Endothelial cell (in vitro differentiated cells): ENCODE results near the gene CTNNA3. TPM values are rescaled to one million over a fixed set of nuclear protein-coding genes. Genes with fewer than 3 reads are reported as not detected.

Source experiments
- DNase-seq: peaks from one replicate; pipeline ENCODE4 v3.0.0; 2021; ENCODE audit warnings: low spot score
- H3K27ac Mint-ChIP-seq: one replicate; pipeline ENCODE4 v1.8.0; 2021; ENCODE audit warnings: mixed read lengths, inconsistent platforms; ENCODE audit not compliant: unreplicated experiment
- H3K27me3 Mint-ChIP-seq: one replicate; pipeline ENCODE4 v1.8.0; 2021; ENCODE audit warnings: mild to moderate bottlenecking, moderate library complexity, mixed read lengths, inconsistent platforms; ENCODE audit not compliant: unreplicated experiment
- H3K36me3 Mint-ChIP-seq: one replicate; pipeline ENCODE4 v1.8.0; 2021; ENCODE audit warnings: mild to moderate bottlenecking, low read depth, mixed read lengths, inconsistent platforms; ENCODE audit not compliant: unreplicated experiment
- H3K4me1 Mint-ChIP-seq: one replicate; pipeline ENCODE4 v1.8.0; 2021; ENCODE audit warnings: mild to moderate bottlenecking, mixed read lengths, inconsistent platforms; ENCODE audit not compliant: unreplicated experiment
- H3K4me3 Mint-ChIP-seq: one replicate; pipeline ENCODE4 v1.8.0; 2021; ENCODE audit warnings: mild to moderate bottlenecking, mixed read lengths, inconsistent platforms; ENCODE audit not compliant: unreplicated experiment
- H3K9me3 Mint-ChIP-seq: one replicate; pipeline ENCODE4 v1.8.0; 2021; ENCODE audit warnings: mixed read lengths, inconsistent platforms; ENCODE audit not compliant: unreplicated experiment
- total RNA-seq: library from RNA; stranded (reverse); fragmentation: NEBNext Ultra II Directional; extraction: Animal tissue kit (Norgen Biotek cat#: 25700); gene quantifications from one replicate; pipeline ENCODE4 v1.2.1, GENCODE V29; 2021; ENCODE audit not compliant: unreplicated experiment
- TF ChIP-seq, protein P1 (sequence below): fragments of 200-600 bp; sonication (generic); IDR thresholded peaks from one replicate; pipeline ENCODE4 v1.5.0; 2021; ENCODE audit warnings: antibody characterized with exemption; ENCODE audit not compliant: unreplicated experiment

CTNNA3 gene
- total RNA-seq, 1 donor from 2014 or later = 2.3 TPM

DNA sequence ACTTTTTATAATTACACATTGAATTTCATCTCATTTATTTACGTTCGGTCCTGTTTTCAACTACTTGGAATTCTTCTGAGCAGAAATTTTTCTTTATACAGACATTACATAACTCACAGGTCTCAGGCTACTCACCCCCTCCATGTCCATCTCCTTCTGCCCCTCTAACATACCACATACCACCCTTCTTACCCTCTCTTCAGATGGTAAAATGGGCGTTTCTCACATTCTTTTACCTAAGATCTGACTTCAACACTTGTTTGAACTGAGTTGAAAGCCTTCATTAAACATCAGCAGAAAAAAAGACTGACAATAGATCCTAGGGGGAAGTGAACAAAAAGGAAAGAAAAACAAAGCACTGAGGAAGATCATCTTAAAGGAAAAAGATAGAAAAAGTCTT is 309.7 kb downstream of the CTNNA3 start:
- H3K9me3 Mint-ChIP-seq = no peaks in the 10 kb centered on the region
- no peaks in the 10 kb centered on the region for H3K36me3 Mint-ChIP-seq
- peak overlapping the region; percentile 9 for H3K4me3 Mint-ChIP-seq
- no peaks in the 10 kb centered on the region for H3K27me3 Mint-ChIP-seq
- DNase-seq = no peak
- H3K27ac Mint-ChIP-seq = no peak overlapping the region
- H3K4me1 Mint-ChIP-seq = peaks cover 11% of the 10 kb centered on the region
- TF ChIP-seq, protein P1, sequence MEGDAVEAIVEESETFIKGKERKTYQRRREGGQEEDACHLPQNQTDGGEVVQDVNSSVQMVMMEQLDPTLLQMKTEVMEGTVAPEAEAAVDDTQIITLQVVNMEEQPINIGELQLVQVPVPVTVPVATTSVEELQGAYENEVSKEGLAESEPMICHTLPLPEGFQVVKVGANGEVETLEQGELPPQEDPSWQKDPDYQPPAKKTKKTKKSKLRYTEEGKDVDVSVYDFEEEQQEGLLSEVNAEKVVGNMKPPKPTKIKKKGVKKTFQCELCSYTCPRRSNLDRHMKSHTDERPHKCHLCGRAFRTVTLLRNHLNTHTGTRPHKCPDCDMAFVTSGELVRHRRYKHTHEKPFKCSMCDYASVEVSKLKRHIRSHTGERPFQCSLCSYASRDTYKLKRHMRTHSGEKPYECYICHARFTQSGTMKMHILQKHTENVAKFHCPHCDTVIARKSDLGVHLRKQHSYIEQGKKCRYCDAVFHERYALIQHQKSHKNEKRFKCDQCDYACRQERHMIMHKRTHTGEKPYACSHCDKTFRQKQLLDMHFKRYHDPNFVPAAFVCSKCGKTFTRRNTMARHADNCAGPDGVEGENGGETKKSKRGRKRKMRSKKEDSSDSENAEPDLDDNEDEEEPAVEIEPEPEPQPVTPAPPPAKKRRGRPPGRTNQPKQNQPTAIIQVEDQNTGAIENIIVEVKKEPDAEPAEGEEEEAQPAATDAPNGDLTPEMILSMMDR = no peak

DNA sequence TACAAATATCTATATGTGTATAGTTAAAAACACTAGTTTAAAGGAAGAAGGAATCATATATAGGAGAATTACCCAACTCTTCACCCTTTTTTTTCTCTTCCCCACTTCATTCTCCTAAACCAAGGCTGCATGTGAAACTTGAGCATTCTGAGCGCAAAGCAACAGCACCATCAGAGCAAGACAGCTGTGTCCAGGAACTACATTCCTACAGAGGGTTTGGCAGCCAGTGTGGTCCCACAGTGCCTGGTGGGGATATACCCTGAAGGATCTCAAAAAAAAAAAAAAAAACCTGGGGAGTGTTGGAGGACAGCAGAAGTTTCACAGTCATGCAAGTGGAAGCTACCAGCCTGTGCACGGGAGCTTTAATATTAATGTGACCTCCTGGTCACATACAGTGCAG is 310.4 kb downstream of the CTNNA3 start:
- TF ChIP-seq, protein P1 = no peak
- H3K27ac Mint-ChIP-seq = no peak overlapping the region

GRCh38 chr10:67385089-67385488 is 310.9 kb downstream of the CTNNA3 start:
- H3K4me3 Mint-ChIP-seq = no peak overlapping the region
- no peak overlapping the region for H3K27ac Mint-ChIP-seq
- no peaks in the 10 kb centered on the region for H3K9me3 Mint-ChIP-seq
- peaks cover 11% of the 10 kb centered on the region for H3K4me1 Mint-ChIP-seq
- no peaks in the 10 kb centered on the region for H3K36me3 Mint-ChIP-seq
- no peak for DNase-seq
- no peaks in the 10 kb centered on the region for H3K27me3 Mint-ChIP-seq
- TF ChIP-seq, protein P1 = no peak

More for the DNA sequence above, 310.4 kb downstream of the CTNNA3 start:
- H3K4me3 Mint-ChIP-seq = no peak overlapping the region
- peaks cover 11% of the 10 kb centered on the region for H3K4me1 Mint-ChIP-seq
- H3K9me3 Mint-ChIP-seq = no peaks in the 10 kb centered on the region
- no peaks in the 10 kb centered on the region for H3K27me3 Mint-ChIP-seq
- no peaks in the 10 kb centered on the region for H3K36me3 Mint-ChIP-seq
- no peak for DNase-seq

DNA sequence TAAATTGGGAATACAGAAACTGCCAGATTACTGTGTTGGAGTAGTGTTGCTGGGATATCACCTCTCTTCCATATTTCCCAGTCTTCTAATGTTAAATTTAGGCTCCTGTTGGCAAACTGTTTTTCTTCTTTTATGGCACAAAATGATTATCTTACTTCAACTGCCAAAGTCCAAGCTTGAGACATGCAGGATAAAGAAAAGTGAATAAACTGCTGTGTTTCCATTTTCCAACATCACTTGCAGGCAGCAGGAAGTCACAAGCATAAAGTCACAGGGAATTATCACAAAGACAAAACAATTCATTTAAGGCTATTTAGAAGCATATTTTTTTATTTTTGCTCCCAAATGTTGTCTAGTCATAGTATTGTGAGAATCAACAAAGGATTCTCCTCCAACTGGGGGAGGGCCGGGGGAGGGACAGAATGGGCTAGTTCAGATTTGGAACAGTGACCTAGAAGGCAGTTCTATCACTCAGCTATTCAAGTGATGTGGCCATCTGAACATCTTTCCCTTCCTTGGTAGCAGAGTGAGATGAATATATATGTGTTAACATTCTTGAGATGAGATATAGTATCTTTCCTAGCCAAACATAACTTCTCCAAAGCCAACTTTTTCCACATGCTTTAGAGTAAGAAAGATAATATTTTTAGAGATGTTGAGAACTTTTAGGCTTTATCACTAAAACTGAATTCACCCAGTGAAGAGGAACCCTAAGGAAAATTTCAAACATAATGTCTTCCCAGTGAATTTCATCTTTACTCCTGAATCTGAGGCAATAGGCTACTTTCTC is 364.7 kb downstream of the CTNNA3 start:
- no peak overlapping the region for H3K27ac Mint-ChIP-seq
- H3K36me3 Mint-ChIP-seq = no peaks in the 10 kb centered on the region
- H3K4me1 Mint-ChIP-seq = no peaks in the 10 kb centered on the region
- TF ChIP-seq, protein P1 = no peak
- DNase-seq = no peak
- H3K27me3 Mint-ChIP-seq = peaks cover 2% of the 10 kb centered on the region
- no peaks in the 10 kb centered on the region for H3K9me3 Mint-ChIP-seq
- no peak overlapping the region for H3K4me3 Mint-ChIP-seq
